ENCODE results near the gene ZCCHC10. TPM values are rescaled to one million over a fixed set of nuclear protein-coding genes. Genes with fewer than 3 reads are reported as not detected.
"Not testable (repeated sequence)": the region's sequence is repeated elsewhere in the genome, so short reads cannot be mapped to it uniquely, and the experiment has no call there.

ZCCHC10 gene
- polyA plus RNA-seq, 2 donors = 22.0 to 23.4 TPM

GRCh38 chr5:132963171-132964104, 62.9 kb downstream of the ZCCHC10 start, which contains the start of gene AFF4:
TSS of gene AFF4 (minus strand) at chr5:132963634. CDS start at chr5:132937189, 26,445 bp downstream.
- Histone ChIP-seq H3K4me1 (ENCODE audit: control insufficient read depth in 2 of 2, insufficient read depth in 2 of 2, low read length in 1 of 2) (peaks cover 0 to 2% of the 10 kb centered on the region in 2 donors), H3K4me3 (ENCODE audit: low read depth in 1 of 2, low read length in 2 of 2) (peak within 1 kb of the TSS; percentile 72 to 86), H3K27me3 (ENCODE audit: control insufficient read depth in 1 of 2, insufficient read depth in 2 of 2, low read length in 2 of 2) (no peaks in the 10 kb centered on the region), H3K27ac (ENCODE audit: low read depth in 2 of 2, low read length in 1 of 2) (peak within 1 kb of the TSS; percentile 100), H3K9me3 (ENCODE audit: control insufficient read depth in 2 of 2, insufficient read depth in 1 of 2, low read depth in 1 of 2, low read length in 1 of 2) (no peaks in the 10 kb centered on the region), H3K36me3 (ENCODE audit: control insufficient read depth in 2 of 2, insufficient read depth in 2 of 2, low read length in 1 of 2) (no peaks in the 10 kb centered on the region)
- 0 to 1% methylated on average over 65 to 98 of the region's 98 CpGs for WGBS, 2 donors

GRCh38 chr5:132962429-132963021, 63.8 kb downstream of the ZCCHC10 start:
- Histone ChIP-seq H3K27ac (ENCODE audit: low read depth in 2 of 2, low read length in 1 of 2) (peak overlapping the region; percentile 100), H3K9me3 (ENCODE audit: control insufficient read depth in 2 of 2, insufficient read depth in 1 of 2, low read depth in 1 of 2, low read length in 1 of 2) (no peaks in the 10 kb centered on the region), H3K27me3 (ENCODE audit: control insufficient read depth in 1 of 2, insufficient read depth in 2 of 2, low read length in 2 of 2) (no peaks in the 10 kb centered on the region), H3K36me3 (ENCODE audit: control insufficient read depth in 2 of 2, insufficient read depth in 2 of 2, low read length in 1 of 2) (no peaks in the 10 kb centered on the region), H3K4me3 (ENCODE audit: low read depth in 1 of 2, low read length in 2 of 2) (peak overlapping the region; percentile 72 to 86), H3K4me1 (ENCODE audit: control insufficient read depth in 2 of 2, insufficient read depth in 2 of 2, low read length in 1 of 2) (peaks cover 0 to 2% of the 10 kb centered on the region in 2 donors)
- 1% methylated on average over 21 of the region's 21 CpGs for WGBS, 2 donors

DNA sequence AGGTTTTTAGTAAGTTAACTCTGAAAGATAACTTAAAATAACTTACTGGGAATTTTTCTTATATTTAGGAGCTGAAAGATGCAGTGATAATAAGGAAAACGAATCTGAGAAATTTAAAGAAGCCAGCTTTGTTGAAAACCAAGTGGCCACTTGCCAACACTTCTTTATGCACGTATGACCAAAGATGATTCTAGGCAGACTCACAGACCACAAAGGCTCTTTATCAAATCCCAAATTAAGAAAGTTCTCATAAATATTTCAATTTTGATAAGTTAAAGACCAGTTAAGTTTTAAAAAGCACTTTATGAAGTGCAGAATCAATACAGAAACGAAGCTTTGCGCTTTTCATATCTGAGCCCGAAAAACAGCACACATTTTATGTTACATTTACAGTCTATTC, 64.5 kb downstream of the ZCCHC10 start:
- no peaks in the 10 kb centered on the region for H3K36me3 ChIP-seq (ENCODE audit: control insufficient read depth in 2 of 2, insufficient read depth in 2 of 2, low read length in 1 of 2)
- H3K27ac ChIP-seq (ENCODE audit: low read depth in 2 of 2, low read length in 1 of 2) = peak overlapping the region; percentile 100
- H3K4me1 ChIP-seq (ENCODE audit: control insufficient read depth in 2 of 2, insufficient read depth in 2 of 2, low read length in 1 of 2) = peaks cover 0 to 2% of the 10 kb centered on the region in 2 donors
- no peaks in the 10 kb centered on the region for H3K9me3 ChIP-seq (ENCODE audit: control insufficient read depth in 2 of 2, insufficient read depth in 1 of 2, low read depth in 1 of 2, low read length in 1 of 2)
- H3K27me3 ChIP-seq (ENCODE audit: control insufficient read depth in 1 of 2, insufficient read depth in 2 of 2, low read length in 2 of 2) = no peaks in the 10 kb centered on the region
- 9% methylated on average over 5 of the region's 5 CpGs for WGBS, 2 donors
- H3K4me3 ChIP-seq (ENCODE audit: low read depth in 1 of 2, low read length in 2 of 2) = peak overlapping the region; percentile 72 to 86

DNA sequence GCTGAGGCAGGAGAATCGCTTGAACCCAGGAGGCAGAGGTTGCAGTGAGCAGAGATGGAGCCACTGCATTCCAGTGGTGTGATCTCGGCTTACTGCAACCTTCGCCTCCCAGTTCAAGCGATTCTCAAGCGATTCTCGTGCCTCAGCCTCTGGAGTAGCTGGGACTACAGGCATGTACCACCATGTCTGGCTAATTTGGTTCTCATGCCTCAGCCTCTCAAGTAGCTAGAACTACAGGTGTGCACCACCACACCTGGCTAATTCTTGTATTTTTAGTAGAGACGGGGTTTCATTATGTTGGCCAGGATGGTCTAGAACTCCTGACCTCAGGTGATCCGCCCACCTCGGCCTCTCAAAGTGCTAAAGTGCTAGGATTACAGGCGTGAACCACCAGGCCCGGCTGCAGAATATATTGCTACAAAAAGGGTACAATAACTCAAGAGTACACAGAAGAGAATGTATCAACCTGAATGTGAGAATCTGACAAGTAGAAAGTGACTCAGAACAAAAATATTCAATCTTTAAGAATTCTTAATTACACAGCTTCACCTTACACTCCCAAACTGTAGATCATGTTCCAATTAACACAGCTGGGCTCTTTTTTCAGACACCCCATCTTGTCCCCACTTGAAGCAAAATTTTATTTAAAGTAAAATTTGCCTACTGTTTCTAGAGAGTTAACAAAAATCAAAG, 65.1 kb downstream of the ZCCHC10 start:
- Histone ChIP-seq H3K4me3 (ENCODE audit: low read depth in 1 of 2, low read length in 2 of 2) (peak overlapping the region in 1 of 2 donors; percentile 86), H3K27ac (ENCODE audit: low read depth in 2 of 2, low read length in 1 of 2) (peak overlapping the region in 1 of 2 donors; percentile 53)
- H3K36me3 ChIP-seq (ENCODE audit: control insufficient read depth in 2 of 2, insufficient read depth in 2 of 2, low read length in 1 of 2); H3K27me3 ChIP-seq (ENCODE audit: control insufficient read depth in 1 of 2, insufficient read depth in 2 of 2, low read length in 2 of 2); H3K9me3 ChIP-seq (ENCODE audit: control insufficient read depth in 2 of 2, insufficient read depth in 1 of 2, low read depth in 1 of 2, low read length in 1 of 2); H3K4me1 ChIP-seq (ENCODE audit: control insufficient read depth in 2 of 2, insufficient read depth in 2 of 2, low read length in 1 of 2): not testable (repeated sequence)
- 81 to 82% methylated on average over 11 of the region's 11 CpGs for WGBS, 2 donors

DNA sequence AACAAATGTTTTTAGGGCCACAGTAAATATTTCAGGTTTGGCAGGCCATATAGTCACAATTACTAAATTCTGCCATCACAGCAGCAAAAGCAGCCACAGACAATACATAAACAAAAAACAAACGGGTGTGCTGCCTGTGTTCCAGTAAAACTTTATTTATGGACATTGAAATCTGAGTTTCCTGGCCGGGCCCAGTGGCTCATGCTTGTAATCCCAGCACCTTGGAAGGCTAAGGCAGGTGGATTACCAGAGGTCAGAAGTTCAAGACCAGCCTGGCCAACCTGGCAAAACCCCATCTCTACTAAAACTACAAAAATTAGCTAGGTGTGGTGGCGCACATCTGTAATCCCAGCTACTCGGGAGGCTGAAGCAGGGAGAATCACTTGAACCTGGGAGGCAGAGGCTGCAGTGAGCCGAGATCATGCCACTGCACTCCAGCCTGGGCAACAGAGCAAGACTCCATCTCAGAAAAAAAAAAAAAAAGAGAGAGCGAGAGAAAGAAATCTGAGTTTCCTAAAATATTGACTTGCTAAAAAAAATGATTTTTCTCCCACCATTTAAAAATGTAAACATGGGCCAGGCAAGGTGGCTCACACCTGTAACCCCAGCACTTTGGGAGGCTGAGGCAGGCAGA, 70.1 kb downstream of the ZCCHC10 start:
- H3K9me3 ChIP-seq (ENCODE audit: control insufficient read depth in 2 of 2, insufficient read depth in 1 of 2, low read depth in 1 of 2, low read length in 1 of 2); H3K4me3 ChIP-seq (ENCODE audit: low read depth in 1 of 2, low read length in 2 of 2); H3K27me3 ChIP-seq (ENCODE audit: control insufficient read depth in 1 of 2, insufficient read depth in 2 of 2, low read length in 2 of 2); H3K27ac ChIP-seq (ENCODE audit: low read depth in 2 of 2, low read length in 1 of 2); H3K4me1 ChIP-seq (ENCODE audit: control insufficient read depth in 2 of 2, insufficient read depth in 2 of 2, low read length in 1 of 2); H3K36me3 ChIP-seq (ENCODE audit: control insufficient read depth in 2 of 2, insufficient read depth in 2 of 2, low read length in 1 of 2): not testable (repeated sequence)
- WGBS, 2 donors = 81 to 91% methylated on average over 6 of the region's 6 CpGs

DNA sequence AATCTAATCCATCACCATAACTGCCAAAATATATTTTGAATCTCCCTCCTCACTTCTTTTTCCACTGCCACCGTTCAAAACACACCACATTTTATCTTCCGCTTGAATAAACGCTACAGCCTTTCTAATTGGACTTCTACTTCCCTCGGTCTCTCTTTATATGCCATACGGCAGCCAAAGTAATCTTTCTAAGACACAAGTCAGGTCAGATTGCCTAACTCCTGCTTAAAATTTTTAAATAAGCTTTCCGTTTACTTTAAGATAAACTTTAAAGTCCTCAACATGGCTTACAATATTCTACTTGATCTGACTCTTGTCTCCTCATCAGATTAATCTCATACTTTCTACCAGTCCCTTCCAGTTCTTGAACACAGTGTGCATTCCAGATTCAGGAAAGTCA, 72.6 kb downstream of the ZCCHC10 start:
- H3K4me1 ChIP-seq (ENCODE audit: control insufficient read depth in 2 of 2, insufficient read depth in 2 of 2, low read length in 1 of 2) = peaks cover 0 to 7% of the 10 kb centered on the region in 2 donors
- peaks cover 0 to 2% of the 10 kb centered on the region in 2 donors for H3K36me3 ChIP-seq (ENCODE audit: control insufficient read depth in 2 of 2, insufficient read depth in 2 of 2, low read length in 1 of 2)
- H3K27ac ChIP-seq (ENCODE audit: low read depth in 2 of 2, low read length in 1 of 2) = no peak overlapping the region
- H3K27me3 ChIP-seq (ENCODE audit: control insufficient read depth in 1 of 2, insufficient read depth in 2 of 2, low read length in 2 of 2) = no peaks in the 10 kb centered on the region
- H3K9me3 ChIP-seq (ENCODE audit: control insufficient read depth in 2 of 2, insufficient read depth in 1 of 2, low read depth in 1 of 2, low read length in 1 of 2) = no peaks in the 10 kb centered on the region
- WGBS, 2 donors = 62 to 69% methylated on average over 6 of the region's 6 CpGs
- H3K4me3 ChIP-seq (ENCODE audit: low read depth in 1 of 2, low read length in 2 of 2) = no peak overlapping the region

DNA sequence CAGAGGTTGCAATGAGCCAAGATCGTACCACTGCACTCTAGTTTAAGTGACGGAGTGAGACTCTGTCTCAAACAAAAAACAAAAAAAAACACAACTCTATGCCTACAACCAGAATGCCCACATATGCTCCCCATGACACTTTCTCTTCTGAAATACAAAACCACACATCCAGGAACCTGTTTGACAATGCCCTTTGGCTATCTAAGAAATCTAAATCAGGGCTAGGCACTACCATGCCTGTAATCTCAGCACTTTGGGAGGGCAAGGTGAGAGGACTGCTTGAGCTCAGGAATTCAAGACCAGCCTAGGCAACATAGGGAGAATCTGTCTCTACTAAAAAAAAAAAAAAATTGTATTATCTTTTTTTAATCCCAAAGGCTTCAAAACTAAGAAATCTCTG, 73.5 kb downstream of the ZCCHC10 start:
- Histone ChIP-seq H3K4me3 (ENCODE audit: low read depth in 1 of 2, low read length in 2 of 2) (no peak overlapping the region), H3K4me1 (ENCODE audit: control insufficient read depth in 2 of 2, insufficient read depth in 2 of 2, low read length in 1 of 2) (peaks cover 0 to 7% of the 10 kb centered on the region in 2 donors), H3K27ac (ENCODE audit: low read depth in 2 of 2, low read length in 1 of 2) (no peak overlapping the region), H3K27me3 (ENCODE audit: control insufficient read depth in 1 of 2, insufficient read depth in 2 of 2, low read length in 2 of 2) (no peaks in the 10 kb centered on the region), H3K36me3 (ENCODE audit: control insufficient read depth in 2 of 2, insufficient read depth in 2 of 2, low read length in 1 of 2) (peaks cover 0 to 2% of the 10 kb centered on the region in 2 donors), H3K9me3 (ENCODE audit: control insufficient read depth in 2 of 2, insufficient read depth in 1 of 2, low read depth in 1 of 2, low read length in 1 of 2) (no peaks in the 10 kb centered on the region)
- WGBS, 2 donors = 88 to 93% methylated on average over 2 of the region's 2 CpGs

DNA sequence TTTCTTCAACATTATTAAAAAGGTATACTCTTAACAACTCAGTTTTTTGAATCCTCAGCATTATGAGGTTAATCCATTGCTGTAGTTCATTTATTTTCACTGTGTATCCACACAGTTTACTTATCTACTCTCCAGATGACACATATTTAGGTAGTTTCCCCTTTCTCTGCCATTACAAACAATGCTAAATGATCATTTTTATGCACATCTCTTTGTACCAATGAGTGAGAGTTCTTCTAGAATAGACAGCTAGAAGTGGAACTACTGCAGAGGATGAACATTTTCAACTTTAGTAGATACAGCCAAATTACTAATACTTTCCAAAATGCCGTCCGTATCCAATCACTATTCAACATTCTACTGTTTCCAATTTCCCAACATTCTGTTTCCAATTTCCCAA, 74.5 kb downstream of the ZCCHC10 start:
- H3K27ac ChIP-seq (ENCODE audit: low read depth in 2 of 2, low read length in 1 of 2) = no peak overlapping the region
- peaks cover 0 to 7% of the 10 kb centered on the region in 2 donors for H3K4me1 ChIP-seq (ENCODE audit: control insufficient read depth in 2 of 2, insufficient read depth in 2 of 2, low read length in 1 of 2)
- no peaks in the 10 kb centered on the region for H3K9me3 ChIP-seq (ENCODE audit: control insufficient read depth in 2 of 2, insufficient read depth in 1 of 2, low read depth in 1 of 2, low read length in 1 of 2)
- H3K4me3 ChIP-seq (ENCODE audit: low read depth in 1 of 2, low read length in 2 of 2) = no peak overlapping the region
- 88 to 90% methylated on average over 2 of the region's 2 CpGs for whole genome bisulfite sequencing, 2 donors
- H3K27me3 ChIP-seq (ENCODE audit: control insufficient read depth in 1 of 2, insufficient read depth in 2 of 2, low read length in 2 of 2) = no peaks in the 10 kb centered on the region
- peaks cover 0 to 2% of the 10 kb centered on the region in 2 donors for H3K36me3 ChIP-seq (ENCODE audit: control insufficient read depth in 2 of 2, insufficient read depth in 2 of 2, low read length in 1 of 2)

- Histone ChIP-seq H3K36me3 (ENCODE audit: control insufficient read depth in 2 of 2, insufficient read depth in 2 of 2, low read length in 1 of 2) (no peaks in the 10 kb centered on the region), H3K4me3 (ENCODE audit: low read depth in 1 of 2, low read length in 2 of 2) (no peak overlapping the region), H3K4me1 (ENCODE audit: control insufficient read depth in 2 of 2, insufficient read depth in 2 of 2, low read length in 1 of 2) (peaks cover 0 to 7% of the 10 kb centered on the region in 2 donors), H3K27me3 (ENCODE audit: control insufficient read depth in 1 of 2, insufficient read depth in 2 of 2, low read length in 2 of 2) (no peaks in the 10 kb centered on the region), H3K9me3 (ENCODE audit: control insufficient read depth in 2 of 2, insufficient read depth in 1 of 2, low read depth in 1 of 2, low read length in 1 of 2) (no peaks in the 10 kb centered on the region), H3K27ac (ENCODE audit: low read depth in 2 of 2, low read length in 1 of 2) (no peak overlapping the region)
- WGBS, 2 donors = 90 to 95% methylated on average over 2 of the region's 2 CpGs
These were observed 77.2 kb downstream of the ZCCHC10 start for GRCh38 chr5:132949136-132949535.
